Frontal cortex (tissue), 4 donors: ENCODE results near the gene CNTN5. TPM values are rescaled to one million over a fixed set of nuclear protein-coding genes. Genes with fewer than 3 reads are reported as not detected.
"Not testable (repeated sequence)": the region's sequence is repeated elsewhere in the genome, so short reads cannot be mapped to it uniquely, and the experiment has no call there.

Experiments used
- DNase-seq, 2 donors: peaks; one replicate each; pipeline ENCODE4 v3.0.0; 2012; ENCODE audit warnings: low spot score in 2 of 2
- FAIRE-seq: peaks from 2 replicates; lab custom pipeline; 2012; peaks lifted over from hg19 to GRCh38; lab: Jason Lieb, UNC
- total RNA-seq: library from RNA; depleted of rRNA; stranded (reverse); fragments of >200 nt; gene quantifications from one replicate; pipeline ENCODE4 v1.2.3, GENCODE V29; 2014
- donor health status: control.
- donor health status: control.
- donor health status: control.

The CNTN5 gene
- total RNA-seq, 1 donor from 2014 or later, result 17.9 TPM

- no peak for DNase-seq
Observed at GRCh38 chr11:100221791-100222190, 1201.0 kb downstream of the CNTN5 start.

GRCh38 chr11:100224541-100225034 is 1203.8 kb downstream of the CNTN5 start:
- DNase-seq (no peak), FAIRE-seq (no peak)

More at GRCh38 chr11:100221791-100222190, 1201.0 kb downstream of the CNTN5 start:
- no peak for FAIRE-seq

GRCh38 chr11:100229086-100229485 is 1208.3 kb downstream of the CNTN5 start:
- no peak for DNase-seq
- no peak for FAIRE-seq

GRCh38 chr11:100232006-100232405 is 1211.3 kb downstream of the CNTN5 start:
- no peak for FAIRE-seq
- no peak for DNase-seq

- no peak for DNase-seq
- FAIRE-seq, result no peak
Observed at GRCh38 chr11:100235085-100235484, 1214.3 kb downstream of the CNTN5 start.

- DNase-seq (no peak), FAIRE-seq (no peak)
Observed at GRCh38 chr11:100240025-100240539, 1219.3 kb downstream of the CNTN5 start.

GRCh38 chr11:100247704-100248103 is 1227.0 kb downstream of the CNTN5 start:
- DNase-seq (no peak), FAIRE-seq (no peak)

GRCh38 chr11:100257238-100257803 is 1236.6 kb downstream of the CNTN5 start:
- DNase-seq, FAIRE-seq: not testable (repeated sequence)

GRCh38 chr11:100269516-100269915 is 1248.8 kb downstream of the CNTN5 start:
- FAIRE-seq (no peak), DNase-seq (no peak)

- DNase-seq (no peak), FAIRE-seq (no peak)
Observed at GRCh38 chr11:100273066-100273815, 1252.5 kb downstream of the CNTN5 start.

- not testable (repeated sequence) for FAIRE-seq, DNase-seq
Observed at GRCh38 chr11:100274466-100274865, 1253.7 kb downstream of the CNTN5 start.

GRCh38 chr11:100294748-100295147 is 1274.0 kb downstream of the CNTN5 start:
- DNase-seq, result no peak
- no peak for FAIRE-seq

GRCh38 chr11:100296051-100296679 is 1275.4 kb downstream of the CNTN5 start:
- FAIRE-seq (no peak), DNase-seq (no peak)

- DNase-seq (no peak), FAIRE-seq (no peak)
Observed at GRCh38 chr11:100297516-100297915, 1276.8 kb downstream of the CNTN5 start.

- DNase-seq (no peak), FAIRE-seq (no peak)
Observed at GRCh38 chr11:100302824-100303223, 1282.1 kb downstream of the CNTN5 start.

GRCh38 chr11:100303897-100304296 is 1283.1 kb downstream of the CNTN5 start:
- no peak for FAIRE-seq

GRCh38 chr11:100308202-100308601 is 1287.5 kb downstream of the CNTN5 start:
- no peak for DNase-seq
- no peak for FAIRE-seq

More at GRCh38 chr11:100303897-100304296, 1283.1 kb downstream of the CNTN5 start:
- no peak for DNase-seq

GRCh38 chr11:100315946-100316345 is 1295.2 kb downstream of the CNTN5 start:
- FAIRE-seq (no peak), DNase-seq (no peak)

GRCh38 chr11:100316952-100317351 is 1296.2 kb downstream of the CNTN5 start:
- DNase-seq, result no peak
- no peak for FAIRE-seq

- no peak for DNase-seq
- no peak for FAIRE-seq
Observed at GRCh38 chr11:100319691-100320090, 1298.9 kb downstream of the CNTN5 start.
